Measurements from ENCODE around the gene SYCP2L. TPM values are rescaled to one million over a fixed set of nuclear protein-coding genes. Genes with fewer than 3 reads are reported as not detected.

Gene SYCP2L
- total RNA-seq, 1 donor from 2014 or later, result 6.4 TPM

DNA sequence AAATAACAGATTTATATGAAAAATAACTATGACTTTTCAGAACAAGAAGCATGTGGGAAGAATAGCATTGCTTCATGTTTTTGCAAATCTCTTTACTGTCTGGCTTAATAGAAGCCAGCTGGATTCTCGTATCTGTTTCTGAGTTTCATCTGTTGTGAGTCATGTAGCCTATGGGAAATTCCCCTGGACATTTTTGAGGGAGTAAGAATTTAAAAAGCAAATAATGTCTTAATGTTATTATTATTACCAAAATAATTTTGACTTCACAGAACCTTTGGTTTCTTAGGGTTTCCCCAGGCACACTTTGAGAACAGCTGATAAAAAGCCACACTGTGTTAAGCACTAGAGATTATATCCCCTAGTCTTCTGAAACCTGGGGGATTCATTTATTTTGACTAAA lies 75.8 kb downstream of the SYCP2L start:
- Histone ChIP-seq H4K20me1 (ENCODE audit: insufficient read depth, low read length) (no peaks in the 10 kb centered on the region), H2AFZ (ENCODE audit: low read depth, low read length) (no peak overlapping the region), H3K36me3 (ENCODE audit: insufficient read depth, low read length) (no peaks in the 10 kb centered on the region), H3K9me3 (ENCODE audit: insufficient read depth, low read depth, low read length) (no peaks in the 10 kb centered on the region), H3K4me2 (ENCODE audit: low read length) (peak overlapping the region; percentile 41), H3K79me2 (ENCODE audit: insufficient read depth, low read length) (no peaks in the 10 kb centered on the region), H3K27me3 (ENCODE audit: insufficient read depth, low read length) (no peaks in the 10 kb centered on the region), H3K27ac (ENCODE audit: low read depth, low read length) (peak overlapping the region; percentile 41), H3K9ac (ENCODE audit: low read length) (peak overlapping the region; percentile 15), H3K4me3 (ENCODE audit: insufficient read depth, low read depth, low read length) (no peak overlapping the region), H3K4me1 (ENCODE audit: insufficient read depth, low read length) (peaks cover 11% of the 10 kb centered on the region)
- H3K4me1 Mint-ChIP-seq (ENCODE audit: low read depth, unreplicated experiment), result peaks cover 23% of the 10 kb centered on the region
- peak overlapping the region; percentile 31 for H3K27ac Mint-ChIP-seq (ENCODE audit: unreplicated experiment)
- H3K36me3 Mint-ChIP-seq (ENCODE audit: low read depth, unreplicated experiment), result peaks cover 3% of the 10 kb centered on the region
- FAIRE-seq (no peak), DNase-seq (ENCODE audit: low read depth) (peak; percentile 77)
- TF ChIP-seq, protein P1, sequence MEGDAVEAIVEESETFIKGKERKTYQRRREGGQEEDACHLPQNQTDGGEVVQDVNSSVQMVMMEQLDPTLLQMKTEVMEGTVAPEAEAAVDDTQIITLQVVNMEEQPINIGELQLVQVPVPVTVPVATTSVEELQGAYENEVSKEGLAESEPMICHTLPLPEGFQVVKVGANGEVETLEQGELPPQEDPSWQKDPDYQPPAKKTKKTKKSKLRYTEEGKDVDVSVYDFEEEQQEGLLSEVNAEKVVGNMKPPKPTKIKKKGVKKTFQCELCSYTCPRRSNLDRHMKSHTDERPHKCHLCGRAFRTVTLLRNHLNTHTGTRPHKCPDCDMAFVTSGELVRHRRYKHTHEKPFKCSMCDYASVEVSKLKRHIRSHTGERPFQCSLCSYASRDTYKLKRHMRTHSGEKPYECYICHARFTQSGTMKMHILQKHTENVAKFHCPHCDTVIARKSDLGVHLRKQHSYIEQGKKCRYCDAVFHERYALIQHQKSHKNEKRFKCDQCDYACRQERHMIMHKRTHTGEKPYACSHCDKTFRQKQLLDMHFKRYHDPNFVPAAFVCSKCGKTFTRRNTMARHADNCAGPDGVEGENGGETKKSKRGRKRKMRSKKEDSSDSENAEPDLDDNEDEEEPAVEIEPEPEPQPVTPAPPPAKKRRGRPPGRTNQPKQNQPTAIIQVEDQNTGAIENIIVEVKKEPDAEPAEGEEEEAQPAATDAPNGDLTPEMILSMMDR (IDR thresholded peaks at IDR 0.05; ENCODE audit: insufficient read depth, low read depth, low read length), result no peak
- TF ChIP-seq EZH2 (IDR thresholded peaks at IDR 0.05; ENCODE audit: insufficient read depth, low read length), result no peak
- H3K9me3 Mint-ChIP-seq (ENCODE audit: unreplicated experiment), result peaks cover 14% of the 10 kb centered on the region
- no peaks in the 10 kb centered on the region for H3K27me3 Mint-ChIP-seq (ENCODE audit: low read depth, unreplicated experiment)
- no peak overlapping the region for H3K4me3 Mint-ChIP-seq (ENCODE audit: unreplicated experiment)

DNA sequence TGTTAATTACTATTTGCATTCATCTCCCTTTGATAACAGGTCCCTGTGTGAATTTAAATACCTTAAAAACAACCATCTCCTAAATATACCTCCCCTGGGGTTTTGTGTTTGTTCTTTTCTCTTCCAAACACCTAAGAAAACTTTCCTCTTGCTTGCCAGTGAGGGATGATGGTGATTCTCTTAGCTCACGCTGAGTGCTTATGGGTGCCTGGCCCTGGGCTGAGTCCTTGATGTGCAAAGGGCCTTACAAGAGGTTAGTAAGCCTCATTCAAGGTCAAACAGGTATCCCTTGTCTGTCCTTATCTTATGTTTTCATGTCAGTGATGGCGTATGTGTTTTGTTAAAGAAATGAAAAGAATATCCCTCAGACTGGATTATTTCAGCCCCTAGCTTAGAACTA lies 76.3 kb downstream of the SYCP2L start:
- H3K27ac ChIP-seq (ENCODE audit: low read depth, low read length), result peak overlapping the region; percentile 41
- no peak overlapping the region for H3K4me3 Mint-ChIP-seq (ENCODE audit: unreplicated experiment)
- peaks cover 4% of the 10 kb centered on the region for H3K9me3 ChIP-seq (ENCODE audit: insufficient read depth, low read depth, low read length)
- no peaks in the 10 kb centered on the region for H3K36me3 ChIP-seq (ENCODE audit: insufficient read depth, low read length)
- peak overlapping the region; percentile 70 for H3K27ac Mint-ChIP-seq (ENCODE audit: unreplicated experiment)
- H3K36me3 Mint-ChIP-seq (ENCODE audit: low read depth, unreplicated experiment), result peaks cover 7% of the 10 kb centered on the region
- no peak for DNase-seq (ENCODE audit: low read depth)
- no peak overlapping the region for H3K4me3 ChIP-seq (ENCODE audit: insufficient read depth, low read depth, low read length)
- no peaks in the 10 kb centered on the region for H4K20me1 ChIP-seq (ENCODE audit: insufficient read depth, low read length)
- peak overlapping the region; percentile 41 for H3K4me2 ChIP-seq (ENCODE audit: low read length)
- no peak overlapping the region for H2AFZ ChIP-seq (ENCODE audit: low read depth, low read length)
- peaks cover 23% of the 10 kb centered on the region for H3K4me1 Mint-ChIP-seq (ENCODE audit: low read depth, unreplicated experiment)
- peak overlapping the region; percentile 15 for H3K9ac ChIP-seq (ENCODE audit: low read length)
- TF ChIP-seq EZH2 (IDR thresholded peaks at IDR 0.05; ENCODE audit: insufficient read depth, low read length), result no peak
- TF ChIP-seq, protein P1 (IDR thresholded peaks at IDR 0.05; ENCODE audit: insufficient read depth, low read depth, low read length), result no peak
- no peaks in the 10 kb centered on the region for H3K27me3 ChIP-seq (ENCODE audit: insufficient read depth, low read length)
- peaks cover 18% of the 10 kb centered on the region for H3K9me3 Mint-ChIP-seq (ENCODE audit: unreplicated experiment)
- no peak for FAIRE-seq
- no peaks in the 10 kb centered on the region for H3K79me2 ChIP-seq (ENCODE audit: insufficient read depth, low read length)
- H3K27me3 Mint-ChIP-seq (ENCODE audit: low read depth, unreplicated experiment), result no peaks in the 10 kb centered on the region
- peaks cover 11% of the 10 kb centered on the region for H3K4me1 ChIP-seq (ENCODE audit: insufficient read depth, low read length)

DNA sequence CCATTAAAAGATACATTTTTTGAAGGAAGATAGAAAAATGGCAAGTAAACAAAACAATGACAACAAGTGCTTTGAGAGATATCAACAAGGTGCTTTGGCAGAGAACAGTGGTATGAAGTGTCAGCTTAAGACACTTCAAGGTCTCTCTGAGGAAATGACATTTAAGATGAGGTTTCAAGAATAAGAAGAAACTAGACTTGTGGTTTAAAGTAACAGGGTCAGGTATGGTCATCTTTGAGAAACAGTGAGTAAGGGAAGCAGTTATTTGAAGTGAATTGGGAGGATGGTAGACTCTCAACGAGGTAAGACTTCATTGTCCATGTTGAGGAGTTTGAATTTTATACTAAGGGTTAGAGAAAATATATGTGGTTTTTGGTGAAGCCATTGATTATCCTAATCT lies 77.8 kb downstream of the SYCP2L start:
- no peak overlapping the region for H3K27ac Mint-ChIP-seq (ENCODE audit: unreplicated experiment)
- H3K4me1 ChIP-seq (ENCODE audit: insufficient read depth, low read length), result peaks cover 11% of the 10 kb centered on the region
- peaks cover 24% of the 10 kb centered on the region for H3K9me3 Mint-ChIP-seq (ENCODE audit: unreplicated experiment)
- no peak overlapping the region for H3K4me2 ChIP-seq (ENCODE audit: low read length)
- no peak overlapping the region for H3K9ac ChIP-seq (ENCODE audit: low read length)
- H3K4me3 Mint-ChIP-seq (ENCODE audit: unreplicated experiment), result no peak overlapping the region
- H4K20me1 ChIP-seq (ENCODE audit: insufficient read depth, low read length), result no peaks in the 10 kb centered on the region
- TF ChIP-seq, protein P1 (IDR thresholded peaks at IDR 0.05; ENCODE audit: insufficient read depth, low read depth, low read length), result no peak
- no peak for TF ChIP-seq EZH2 (IDR thresholded peaks at IDR 0.05; ENCODE audit: insufficient read depth, low read length)
- H3K27me3 Mint-ChIP-seq (ENCODE audit: low read depth, unreplicated experiment), result no peaks in the 10 kb centered on the region
- no peak for FAIRE-seq
- H3K9me3 ChIP-seq (ENCODE audit: insufficient read depth, low read depth, low read length), result peaks cover 5% of the 10 kb centered on the region
- H2AFZ ChIP-seq (ENCODE audit: low read depth, low read length), result no peak overlapping the region
- H3K4me3 ChIP-seq (ENCODE audit: insufficient read depth, low read depth, low read length), result no peak overlapping the region
- DNase-seq (ENCODE audit: low read depth), result no peak
- no peaks in the 10 kb centered on the region for H3K79me2 ChIP-seq (ENCODE audit: insufficient read depth, low read length)
- no peaks in the 10 kb centered on the region for H3K36me3 ChIP-seq (ENCODE audit: insufficient read depth, low read length)
- H3K27me3 ChIP-seq (ENCODE audit: insufficient read depth, low read length), result no peaks in the 10 kb centered on the region
- H3K4me1 Mint-ChIP-seq (ENCODE audit: low read depth, unreplicated experiment), result peaks cover 27% of the 10 kb centered on the region
- H3K36me3 Mint-ChIP-seq (ENCODE audit: low read depth, unreplicated experiment), result peaks cover 10% of the 10 kb centered on the region
- H3K27ac ChIP-seq (ENCODE audit: low read depth, low read length), result no peak overlapping the region
